ENCODE results near the gene CERS2. TPM values are rescaled to one million over a fixed set of nuclear protein-coding genes. Genes with fewer than 3 reads are reported as not detected.

Gene CERS2
- total and polyA plus RNA-seq, 2 of the 13 experiments (the other 11 are each of a cell fraction or from before 2014, with no cell fraction given): 269 to 298 TPM

GRCh38 chr1:150926097-150926741 is 48.4 kb downstream of the CERS2 start, which contains the start of gene SETDB1 (continued):
- TF ChIP-seq ZNF512 (CRISPR knock-in tag; IDR thresholded peaks at IDR 0.05) (no peak), ZNF343 (CRISPR knock-in tag; IDR thresholded peaks at IDR 0.05) (no peak), ZNF574 (CRISPR knock-in tag; IDR thresholded peaks at IDR 0.05) (peak; percentile 89), USF2 (IDR thresholded peaks at IDR 0.05; ENCODE audit: low read depth, low read length) (peak; percentile 55), USF2 (CRISPR knock-in tag; IDR thresholded peaks at IDR 0.05; ENCODE audit: borderline replicate concordance) (peak; percentile 73), RFX5 (IDR thresholded peaks at IDR 0.05; ENCODE audit: low read depth, low read length) (no peak), ZNF468 (CRISPR knock-in tag; IDR thresholded peaks at IDR 0.05) (no peak), PRDM15 (CRISPR knock-in tag; IDR thresholded peaks at IDR 0.05) (no peak), PRPF4 (IDR thresholded peaks at IDR 0.05; ENCODE audit: low read depth, low read length, poor library complexity, severe bottlenecking) (peak; percentile 90), ZNF280B (CRISPR knock-in tag; IDR thresholded peaks at IDR 0.05; ENCODE audit: borderline replicate concordance) (no peak), RARG (CRISPR knock-in tag; IDR thresholded peaks at IDR 0.05; ENCODE audit: low read depth) (no peak), DZIP1 (CRISPR knock-in tag; IDR thresholded peaks at IDR 0.05) (no peak), ZNF235 (CRISPR knock-in tag; IDR thresholded peaks at IDR 0.05; ENCODE audit: borderline replicate concordance) (no peak)
